GM18526 (cell line): ENCODE results near the gene TAAR5.

Experiments used
- POLR2A ChIP-seq: IDR thresholded peaks from 3 replicates; pipeline ENCODE4 v1.6.1; 2011; ENCODE audit not compliant: insufficient read length; ENCODE audit errors: extremely low read depth

The TAAR5 gene

GRCh38 chr6:132589454-132589853, at the start of gene TAAR5:
TAAR5 (minus strand) TSS chr6:132589741; CDS start chr6:132589686, 55 bp downstream.
- no peak for TF ChIP-seq POLR2A

- no peak for TF ChIP-seq POLR2A
Measured at GRCh38 chr6:132634796-132635195, 45.3 kb upstream of the TAAR5 start.

- TF ChIP-seq POLR2A = no peak
Measured at GRCh38 chr6:132633362-132633761, 43.8 kb upstream of the TAAR5 start.

GRCh38 chr6:132624175-132624574, 34.6 kb upstream of the TAAR5 start, which contains the start of gene TAAR2:
TAAR2 (minus strand) TSS chr6:132624275; CDS start chr6:132624275, 0 bp downstream.
- no peak for TF ChIP-seq POLR2A

- no peak for TF ChIP-seq POLR2A
Measured at GRCh38 chr6:132623106-132623845, 33.7 kb upstream of the TAAR5 start.

- no peak for TF ChIP-seq POLR2A
Measured at GRCh38 chr6:132616677-132617076, 27.1 kb upstream of the TAAR5 start.

- no peak for TF ChIP-seq POLR2A
Measured at GRCh38 chr6:132614554-132614953, 25.0 kb upstream of the TAAR5 start.

- TF ChIP-seq POLR2A = no peak
Measured at GRCh38 chr6:132612449-132613108, 23.0 kb upstream of the TAAR5 start.

- no peak for TF ChIP-seq POLR2A
Measured at GRCh38 chr6:132611616-132612015, 22.1 kb upstream of the TAAR5 start.

GRCh38 chr6:132607544-132608233, 18.1 kb upstream of the TAAR5 start:
- no peak for TF ChIP-seq POLR2A

GRCh38 chr6:132604635-132605152, 15.2 kb upstream of the TAAR5 start:
- no peak for TF ChIP-seq POLR2A

GRCh38 chr6:132598473-132598872, 8.9 kb upstream of the TAAR5 start:
- no peak for TF ChIP-seq POLR2A

GRCh38 chr6:132596201-132596600, 6.7 kb upstream of the TAAR5 start:
- TF ChIP-seq POLR2A = no peak

GRCh38 chr6:132592855-132593254, 3.3 kb upstream of the TAAR5 start:
- no peak for TF ChIP-seq POLR2A

GRCh38 chr6:132590362-132590761, 821 bp upstream of the TAAR5 start:
- TF ChIP-seq POLR2A = no peak

- no peak for TF ChIP-seq POLR2A
Measured at GRCh38 chr6:132587424-132587823, 2.1 kb downstream of the TAAR5 start.

- no peak for TF ChIP-seq POLR2A
Measured at GRCh38 chr6:132584698-132585097, 4.8 kb downstream of the TAAR5 start.
